Ovary (tissue), 10 donors: ENCODE data around the gene NOL8. TPM values are rescaled to one million over a fixed set of nuclear protein-coding genes. Genes with fewer than 3 reads are reported as not detected.

Source experiments
- DNase-seq, 5 donors: peaks; one replicate each; pipeline ENCODE4 v3.0.0-alpha.2; 2019 to 2020
- H3K27ac ChIP-seq, 2 donors: fragments of 200-600 bp; one replicate each; pipeline versions ENCODE4 v1.5.1 to v1.8.0; 2019 to 2022
- H3K27me3 ChIP-seq: fragments of 200-600 bp; one replicate; pipeline ENCODE4 v1.8.0; 2022
- H3K36me3 ChIP-seq: fragments of 200-600 bp; sonication (generic); one replicate; pipeline ENCODE4 v1.5.1; 2019
- H3K4me1 ChIP-seq: one replicate; pipeline ENCODE4 v1.8.1; 2013; ENCODE audit warnings: mild to moderate bottlenecking, moderate library complexity; ENCODE audit not compliant: insufficient read depth
- H3K4me3 ChIP-seq: fragments of 200-600 bp; sonication (generic); one replicate; pipeline ENCODE4 v1.5.1; 2017
- H3K9me3 ChIP-seq, 2 donors: fragments of 200-600 bp in 1 of 2; sonication (generic) in 1 of 2; one replicate each; pipeline versions ENCODE4 v1.5.1 to v1.8.1; 2013 to 2019; ENCODE audit warnings: mild to moderate bottlenecking in 1 of 2, moderate library complexity in 1 of 2
- CTCF ChIP-seq, 3 donors: fragments of 450-650 bp in 2 of 3; fragments of 200-600 bp in 1 of 3; IDR thresholded peaks; one replicate each; pipeline versions ENCODE4 v1.5.1 to v1.8.0; 2016 to 2022; ENCODE audit warnings: antibody characterized with exemption in 3 of 3, mild to moderate bottlenecking in 1 of 3
- EP300 ChIP-seq: sonication (generic); formaldehyde crosslinking; IDR thresholded peaks from one replicate; pipeline ENCODE4 v1.6.1; 2017; ENCODE audit warnings: antibody characterized with exemption
- POLR2A ChIP-seq: fragments of 450-650 bp; IDR thresholded peaks from one replicate; pipeline ENCODE4 v1.6.1; 2017; ENCODE audit warnings: antibody characterized with exemption, mild to moderate bottlenecking, moderate library complexity
- WGBS, 3 donors: extraction: QIAGEN DNeasy Blood & Tissue Kit in 1 of 3; methylation state at CpG; one replicate each; pipeline versions ENCODE4 v1.1.5 to v1.1.7; 2013 to 2017; 5-methylcytosine and 5-hydroxymethylcytosine counted together
- intact Hi-C, 4 donors: fragments of 100-400 bp; cut with DNase I; formaldehyde crosslinking; loops; one replicate each; pipeline versions ENCODE4 v1.11.0 to v1.15.1; 2022 to 2023
- long read RNA-seq, 3 donors: library from polyadenylated mRNA in 2 of 3; unstranded in 2 of 3; transcript quantifications; one replicate each; pipeline ENCODE4 v2.0.0 and lab custom pipeline, GENCODE V29; 2021 to 2026
- polyA plus RNA-seq, 2 donors: library from polyadenylated mRNA; stranded (reverse); fragments of 200-250 nt in 1 of 2; fragments of 350-450 nt in 1 of 2; fragmentation: Illumina TruSeq in 1 of 2; extraction: RNeasy Lipid Tissue Mini Kit (QIAGEN cat#74804) in 1 of 2; gene quantifications; one replicate each; pipeline ENCODE4 v1.2.3, GENCODE V29; 2013 to 2014
- total RNA-seq, 7 donors: library from RNA; depleted of rRNA in 2 of 7; stranded (reverse); fragments of >200 nt in 2 of 7; fragmentation: NEBNext Ultra II Directional in 3 of 7; extraction: Animal tissue kit (Norgen Biotek cat#: 25700) in 3 of 7; gene quantifications; one replicate each; pipeline versions ENCODE4 v1.1.0 to v1.2.4, GENCODE V29; 2016 to 2023
- donor health status: DM: no; HTN: no; CAD: no; lungs with moderate emphysema.
- donor health status: DM: no; HTN: no; CAD: no.
- donor health status: Bipolar disorder and iron deficiency.
- donor health status: DM: yes; HTN: yes; CAD: no.
- donor health status: DM: no; HTN: no; CAD: no.
- donor health status: DM: yes; HTN: yes; CAD: no.

Gene NOL8
- 10 to 100 TPM; 19.2 to 35.4 (median 28.8) TPM for total RNA-seq
- 10 to 100 TPM; 17.1 to 29.4 TPM for polyA plus RNA-seq
- long read RNA-seq, donor 1, transcript NOL8-204 (7 exons, 1,098 nt), result major isoform, 18 of 90 reads
- long read RNA-seq, donor 1, partial matches to known transcripts, result 57 of 90 reads
- long read RNA-seq, donor 1, other reads (novel, unspliced or antisense), result 15 of 90 reads
- long read RNA-seq, donor 2, partial matches to known transcripts, result 7 of 9 reads
- long read RNA-seq, donor 2, other reads (novel, unspliced or antisense), result 0 of 9 reads
- long read RNA-seq, donor 3, full-length matches to known transcripts, result 16 of 65 reads
- long read RNA-seq, donor 3, partial matches to known transcripts, result 10 of 65 reads
- long read RNA-seq, donor 3, other reads (novel, unspliced or antisense), result 39 of 65 reads

GRCh38 chr9:92325269-92325990 is at the start of gene NOL8, which contains the start of gene CENPP:
Gene NOL8 (minus strand): TSS chr9:92325350. CDS start chr9:92324161, 1,189 bp downstream.
Gene CENPP (plus strand): TSS chr9:92325953.
- Histone ChIP-seq H3K36me3 (no peaks in the 10 kb centered on the region), H3K27me3 (no peaks in the 10 kb centered on the region), H3K4me3 (peak within 1 kb of the TSS; percentile 55), H3K9me3 (no peaks in the 10 kb centered on the region), H3K4me1 (peaks cover 3% of the 10 kb centered on the region), H3K27ac (peak within 1 kb of the TSS; percentile 88 to 93)
- intact Hi-C loops, result loop anchor here in 1 of 4 donors (2.0 kb wide), 1 partner anchor 33 kb away; the partner anchor contains the start of gene IARS1
- TF ChIP-seq EP300 (peak; percentile 51), POLR2A (no peak), CTCF (IDR thresholded peaks at IDR 0.05) (peak in 1 of 3 donors; percentile 23)
- peak; percentile 80 to 85 (median 81) for DNase-seq
- 0 to 1% (median 0%) methylated on average over 39 to 55 of the region's 55 CpGs for whole genome bisulfite sequencing, 3 donors

DNA sequence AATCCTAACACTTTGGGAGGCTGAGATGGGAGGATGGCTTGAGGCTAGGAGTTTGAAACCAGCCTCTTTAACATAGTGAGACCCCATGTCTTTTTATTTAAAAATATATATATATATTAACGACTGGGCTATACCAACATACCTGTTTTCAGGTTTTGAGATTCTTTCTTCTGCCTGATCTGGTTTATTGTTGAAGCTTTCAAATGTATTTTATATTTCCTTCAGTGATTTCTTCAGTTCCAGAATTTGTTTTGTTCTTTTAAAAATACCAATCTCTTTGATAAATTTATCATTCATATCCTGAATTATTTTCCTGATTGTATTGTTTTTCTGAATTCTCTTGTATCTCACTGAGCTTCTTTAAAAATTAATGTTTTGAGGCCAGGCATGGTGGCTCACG is 48.0 kb upstream of the NOL8 start:
- Histone ChIP-seq H3K4me3 (no peak overlapping the region), H3K4me1 (peaks cover 5% of the 10 kb centered on the region), H3K27me3 (no peaks in the 10 kb centered on the region), H3K27ac (no peak overlapping the region), H3K36me3 (no peaks in the 10 kb centered on the region), H3K9me3 (peaks cover 0 to 8% of the 10 kb centered on the region in 2 donors)
- intact Hi-C loops, result no loop called here
- DNase-seq, result no peak
- TF ChIP-seq CTCF (IDR thresholded peaks at IDR 0.05), result no peak
- TF ChIP-seq POLR2A, result no peak
- TF ChIP-seq EP300, result no peak
- WGBS, 3 donors, result 96 to 99% (median 97%) methylated on average over 2 of the region's 2 CpGs

- H3K4me1 ChIP-seq, result no peaks in the 10 kb centered on the region
- intact Hi-C loops, result no loop called here
- H3K27me3 ChIP-seq, result no peaks in the 10 kb centered on the region
- no peak overlapping the region for H3K4me3 ChIP-seq
- DNase-seq, result no peak
- TF ChIP-seq EP300 (no peak), CTCF (IDR thresholded peaks at IDR 0.05) (no peak), POLR2A (no peak)
- WGBS, 3 donors, result 37 to 59% (median 59%) methylated on average over 2 of the region's 2 CpGs
- H3K27ac ChIP-seq, result no peak overlapping the region
- peaks cover 0 to 4% of the 10 kb centered on the region in 2 donors for H3K9me3 ChIP-seq
- no peaks in the 10 kb centered on the region for H3K36me3 ChIP-seq
Measured at GRCh38 chr9:92369075-92369474, 43.9 kb upstream of the NOL8 start.

GRCh38 chr9:92360083-92360482 is 34.9 kb upstream of the NOL8 start:
- Histone ChIP-seq H3K4me3 (no peak overlapping the region), H3K27ac (no peak overlapping the region), H3K36me3 (no peaks in the 10 kb centered on the region)

More at GRCh38 chr9:92360083-92360482, 34.9 kb upstream of the NOL8 start:
- H3K9me3 ChIP-seq, result no peaks in the 10 kb centered on the region
- WGBS, 3 donors, result 90 to 92% (median 90%) methylated on average over 3 of the region's 3 CpGs
- H3K27me3 ChIP-seq, result no peaks in the 10 kb centered on the region
- TF ChIP-seq EP300 (no peak), POLR2A (no peak), CTCF (IDR thresholded peaks at IDR 0.05) (no peak)
- no peaks in the 10 kb centered on the region for H3K4me1 ChIP-seq
- DNase-seq, result no peak
- intact Hi-C loops, result no loop called here
